OCI-LY1 (cell line): ENCODE results near the gene FRAS1.

Experiments
- H2AFZ ChIP-seq: fragments of 200-600 bp; sonication (generic), shearing (Covaris generic); 2 replicates; pipeline ENCODE4 v1.6.0; 2014; ENCODE audit warnings: antibody characterized with exemption, mild to moderate bottlenecking, low read length
- H3F3A ChIP-seq: fragments of 200-600 bp; sonication (generic), shearing (Covaris generic); 2 replicates; pipeline ENCODE4 v1.6.0; 2014; ENCODE audit warnings: mild to moderate bottlenecking, antibody characterized with exemption, low read length, moderate library complexity; ENCODE audit not compliant: insufficient read depth
- H3K27ac ChIP-seq: fragments of 200-600 bp; sonication (generic); 2 replicates; pipeline ENCODE4 v1.5.1; 2014; ENCODE audit warnings: low read length, mixed run types, mild to moderate bottlenecking, low read depth; ENCODE audit not compliant: poor library complexity, severe bottlenecking
- H3K27me3 ChIP-seq: fragments of 200-600 bp; sonication (generic); 2 replicates; pipeline ENCODE4 v1.6.0; 2014; ENCODE audit warnings: antibody characterized with exemption, mild to moderate bottlenecking, low read length, moderate library complexity; ENCODE audit not compliant: insufficient read depth
- H3K36me3 ChIP-seq: fragments of 200-600 bp; sonication (generic); 2 replicates; pipeline ENCODE4 v1.6.1; 2014; ENCODE audit warnings: mild to moderate bottlenecking, antibody characterized with exemption, low read length, moderate library complexity, mixed read lengths; ENCODE audit not compliant: insufficient read depth
- H3K4me1 ChIP-seq: fragments of 200-600 bp; sonication (generic); 2 replicates; pipeline ENCODE4 v1.5.1; 2014; ENCODE audit warnings: mild to moderate bottlenecking, low read length, moderate library complexity; ENCODE audit not compliant: insufficient read depth, severe bottlenecking
- H3K4me2 ChIP-seq: fragments of 200-600 bp; sonication (generic), shearing (Covaris generic); 2 replicates; pipeline ENCODE4 v1.6.1; 2014; ENCODE audit warnings: low read length
- H3K4me3 ChIP-seq: fragments of 200-600 bp; sonication (generic); 2 replicates; pipeline ENCODE4 v1.5.1; 2014; ENCODE audit warnings: low read length, low read depth, mild to moderate bottlenecking, mixed read lengths; ENCODE audit not compliant: poor library complexity, severe bottlenecking
- H3K79me2 ChIP-seq: fragments of 200-600 bp; shearing (Covaris generic); 2 replicates; pipeline ENCODE4 v1.6.1; 2016; ENCODE audit warnings: mixed run types, low read length, mixed read lengths; ENCODE audit not compliant: insufficient read depth
- H3K9ac ChIP-seq: fragments of 200-600 bp; sonication (generic), shearing (Covaris generic); 2 replicates; pipeline ENCODE4 v1.6.1; 2014; ENCODE audit warnings: mild to moderate bottlenecking, low read length, mixed read lengths
- H3K9me2 ChIP-seq: fragments of 200-600 bp; sonication (generic), shearing (Covaris generic); 2 replicates; pipeline ENCODE4 v1.6.1; 2014; ENCODE audit warnings: low read depth, mild to moderate bottlenecking, low read length, mixed read lengths
- H3K9me3 ChIP-seq: fragments of 200-600 bp; shearing (Covaris generic); 2 replicates; pipeline ENCODE4 v1.6.1; 2014; ENCODE audit warnings: low read length, mixed read lengths
- H4K20me1 ChIP-seq: fragments of 200-600 bp; sonication (generic), shearing (Covaris generic); 2 replicates; pipeline ENCODE4 v1.6.0; 2016; ENCODE audit warnings: mild to moderate bottlenecking, low read length; ENCODE audit not compliant: insufficient read depth
- CTCF ChIP-seq: fragments of 200-600 bp; sonication (generic), shearing (Covaris generic); IDR thresholded peaks from 2 replicates; pipeline ENCODE4 v1.5.1; 2017; ENCODE audit warnings: mild to moderate bottlenecking, antibody characterized with exemption, low read length, moderate library complexity, mixed read lengths
- EZH2 ChIP-seq: fragments of 200-600 bp; sonication (generic), shearing (Covaris generic); IDR thresholded peaks from 2 replicates; pipeline ENCODE4 v1.8.0; 2017; ENCODE audit warnings: borderline replicate concordance, mixed run types, mild to moderate bottlenecking, antibody characterized with exemption, low read length, moderate library complexity, mixed read lengths

FRAS1 gene

DNA sequence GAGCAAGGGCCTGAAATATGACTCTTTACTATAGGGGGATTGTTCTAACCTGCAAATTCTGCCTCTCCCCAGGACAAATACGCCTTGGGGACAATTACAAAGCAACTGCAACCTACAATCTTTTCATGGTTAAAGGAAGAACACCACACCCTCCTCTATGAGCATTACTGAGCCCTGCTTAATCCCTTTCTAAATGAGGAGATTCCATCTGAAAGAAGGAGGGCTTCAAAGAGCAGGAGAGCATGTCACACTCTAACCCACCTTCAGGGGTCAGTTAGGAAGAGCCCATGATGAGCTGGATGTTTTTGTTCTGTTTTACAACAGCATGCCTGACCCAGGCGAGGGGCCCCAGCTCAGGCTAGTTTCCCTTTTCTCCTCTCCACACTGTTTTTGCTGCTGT, 360.5 kb downstream of the FRAS1 start:
- Histone ChIP-seq H3K4me3 (no peak overlapping the region), H3K27me3 (no peaks in the 10 kb centered on the region), H3K4me2 (no peak overlapping the region), H4K20me1 (no peaks in the 10 kb centered on the region), H3K9me2 (no peaks in the 10 kb centered on the region), H3K9ac (no peak overlapping the region), H3K36me3 (no peaks in the 10 kb centered on the region), H3K4me1 (no peaks in the 10 kb centered on the region), H3F3A (no peaks in the 10 kb centered on the region), H3K79me2 (no peaks in the 10 kb centered on the region), H3K9me3 (no peaks in the 10 kb centered on the region), H3K27ac (no peak overlapping the region), H2AFZ (no peak overlapping the region)
- TF ChIP-seq EZH2 (no peak), CTCF (no peak)

GRCh38 chr4:78418406-78418805, 361.3 kb downstream of the FRAS1 start:
- Histone ChIP-seq H4K20me1 (no peaks in the 10 kb centered on the region), H3K27me3 (no peaks in the 10 kb centered on the region), H3K4me3 (no peak overlapping the region), H3K9me2 (no peaks in the 10 kb centered on the region), H3F3A (no peaks in the 10 kb centered on the region), H3K9ac (no peak overlapping the region), H3K36me3 (no peaks in the 10 kb centered on the region), H2AFZ (no peak overlapping the region), H3K79me2 (no peaks in the 10 kb centered on the region), H3K4me2 (no peak overlapping the region), H3K9me3 (no peaks in the 10 kb centered on the region), H3K27ac (no peak overlapping the region), H3K4me1 (no peaks in the 10 kb centered on the region)
- no peak for TF ChIP-seq EZH2
- TF ChIP-seq CTCF: no peak

DNA sequence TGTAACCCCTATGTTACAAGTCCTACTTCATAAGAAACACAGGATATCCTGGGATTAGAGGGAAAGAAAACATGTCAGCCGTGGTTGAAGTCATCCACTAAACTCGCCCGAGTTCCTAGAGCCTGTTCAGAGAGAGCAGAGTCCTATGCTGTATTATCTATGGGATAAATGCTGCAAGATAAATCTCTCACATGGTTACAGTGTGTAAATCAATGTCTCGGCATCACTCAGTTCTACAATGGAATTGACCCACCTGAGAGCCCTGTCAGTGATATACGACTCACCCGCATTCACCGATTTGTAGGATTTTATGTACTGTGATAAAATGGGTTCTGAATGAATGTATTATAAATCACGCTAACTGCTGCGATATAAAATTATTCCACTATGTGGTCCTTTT, 366.7 kb downstream of the FRAS1 start:
- H3K4me2 ChIP-seq: no peak overlapping the region
- TF ChIP-seq CTCF (no peak), EZH2 (no peak)
- H3K4me3 ChIP-seq: no peak overlapping the region
- H3K79me2 ChIP-seq: no peaks in the 10 kb centered on the region
- no peaks in the 10 kb centered on the region for H3K36me3 ChIP-seq
- H2AFZ ChIP-seq: no peak overlapping the region
- no peaks in the 10 kb centered on the region for H3K9me2 ChIP-seq
- H4K20me1 ChIP-seq: no peaks in the 10 kb centered on the region
- no peaks in the 10 kb centered on the region for H3K9me3 ChIP-seq
- no peaks in the 10 kb centered on the region for H3K27me3 ChIP-seq
- H3K9ac ChIP-seq: no peak overlapping the region
- H3K4me1 ChIP-seq: no peaks in the 10 kb centered on the region
- H3F3A ChIP-seq: no peaks in the 10 kb centered on the region
- H3K27ac ChIP-seq: no peak overlapping the region
